Right ventricle myocardium superior (tissue), 1 donor: ENCODE measurements around the gene SNX18. TPM values are rescaled to one million over a fixed set of nuclear protein-coding genes. Genes with fewer than 3 reads are reported as not detected.
"Not testable (repeated sequence)": the region's sequence is repeated elsewhere in the genome, so short reads cannot be mapped to it uniquely, and the experiment has no call there.

Experiments
- ATAC-seq: fragments of 200-7000 bp; cut with Tn5 transposase; one replicate; pipeline ENCODE4 v1.9.1; 2020; ENCODE audit warnings: mild to moderate bottlenecking; ENCODE audit not compliant: poor library complexity
- DNase-seq: peaks from one replicate; pipeline ENCODE4 v3.0.0-alpha.2; 2020
- intact Hi-C: fragments of 100-400 bp; cut with DNase I; formaldehyde crosslinking; loops from one replicate; pipeline ENCODE4 v1.11.2; 2022
- total RNA-seq: library from RNA; stranded (reverse); fragmentation: NEBNext Ultra II Directional; extraction: Animal tissue kit (Norgen Biotek cat#: 25700); gene quantifications from one replicate; pipeline ENCODE4 v1.2.1, GENCODE V29; 2021
- donor health status: DM: no; HTN: yes; CAD: no; lungs with severe emphysema.

The SNX18 gene
- total RNA-seq, 1 donor from 2014 or later, result 24.9 TPM

- no peak for ATAC-seq
- intact Hi-C loops, result no loop called here
- DNase-seq, result no peak
These were observed 17.7 kb downstream of the SNX18 start for GRCh38 chr5:54535149-54535844.

- ATAC-seq, intact Hi-C loops, DNase-seq: not testable (repeated sequence)
These were observed 18.8 kb downstream of the SNX18 start for GRCh38 chr5:54536375-54536774.

DNA sequence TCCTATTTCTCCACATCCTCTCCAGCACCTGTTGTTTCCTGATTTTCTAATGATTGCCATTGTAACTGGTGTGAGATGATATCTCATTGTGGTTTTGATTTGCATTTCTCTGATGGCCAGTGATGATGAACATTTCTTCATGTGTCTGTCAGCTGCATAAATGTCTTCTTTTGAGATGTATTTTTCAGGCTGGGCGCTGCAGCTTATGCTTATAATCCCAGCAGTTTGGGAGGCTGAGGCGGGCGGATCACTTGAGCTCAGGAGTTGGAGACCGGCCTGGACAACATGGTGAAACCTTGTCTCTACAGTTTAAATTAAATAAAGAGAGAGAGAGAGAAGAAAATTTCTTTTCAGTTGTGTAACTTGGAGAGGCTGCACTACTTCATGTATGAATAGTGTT lies 19.3 kb downstream of the SNX18 start:
- DNase-seq, intact Hi-C loops, ATAC-seq: not testable (repeated sequence)

GRCh38 chr5:54537725-54538124 lies 20.2 kb downstream of the SNX18 start:
- ATAC-seq, result peak; percentile 18
- intact Hi-C loops, result no loop called here
- no peak for DNase-seq

DNA sequence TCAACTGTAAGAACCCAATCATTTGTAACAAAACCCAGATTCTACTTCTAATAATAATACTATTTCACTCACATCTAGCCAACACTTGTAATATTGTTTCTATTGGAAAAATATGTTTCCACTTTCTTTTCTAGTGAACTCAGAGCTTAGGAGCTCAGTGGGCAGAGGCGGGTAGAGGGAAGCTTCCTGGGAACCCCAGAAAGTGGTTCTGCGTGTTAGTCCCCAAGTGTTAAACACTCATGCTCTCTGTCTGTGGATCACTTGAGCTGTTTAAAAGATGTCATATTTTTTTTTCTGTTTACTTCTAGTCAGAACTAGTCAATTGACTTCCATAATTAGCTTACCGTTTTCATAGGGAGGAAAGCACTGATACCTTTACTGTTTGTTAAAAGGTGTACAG lies 20.6 kb downstream of the SNX18 start:
- intact Hi-C loops, result no loop called here
- no peak for ATAC-seq
- DNase-seq, result no peak

GRCh38 chr5:54539001-54539400 lies 21.4 kb downstream of the SNX18 start:
- no peak for ATAC-seq
- intact Hi-C loops, result no loop called here

DNA sequence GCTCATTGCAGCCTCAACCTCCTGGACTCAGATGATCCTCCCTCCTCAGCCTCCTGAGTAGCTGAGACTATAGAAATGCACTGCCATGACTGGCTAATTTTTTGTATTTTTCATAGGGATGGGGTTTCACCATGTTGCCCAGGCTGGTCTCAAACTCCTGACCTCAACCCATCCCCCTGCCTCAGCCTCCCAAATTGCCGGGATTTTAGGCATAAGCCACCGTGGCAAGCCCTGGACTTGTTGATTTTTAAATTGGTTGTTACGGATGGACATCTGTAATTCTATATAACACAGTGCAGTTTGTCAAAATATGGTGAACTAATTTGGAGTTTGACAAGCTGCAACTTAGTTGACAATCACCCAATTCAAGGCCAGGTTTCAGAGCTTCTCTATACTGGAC lies 22.7 kb downstream of the SNX18 start:
- no peak for DNase-seq
- no peak for ATAC-seq
- intact Hi-C loops, result no loop called here

More at GRCh38 chr5:54539001-54539400, 21.4 kb downstream of the SNX18 start:
- DNase-seq, result no peak

DNA sequence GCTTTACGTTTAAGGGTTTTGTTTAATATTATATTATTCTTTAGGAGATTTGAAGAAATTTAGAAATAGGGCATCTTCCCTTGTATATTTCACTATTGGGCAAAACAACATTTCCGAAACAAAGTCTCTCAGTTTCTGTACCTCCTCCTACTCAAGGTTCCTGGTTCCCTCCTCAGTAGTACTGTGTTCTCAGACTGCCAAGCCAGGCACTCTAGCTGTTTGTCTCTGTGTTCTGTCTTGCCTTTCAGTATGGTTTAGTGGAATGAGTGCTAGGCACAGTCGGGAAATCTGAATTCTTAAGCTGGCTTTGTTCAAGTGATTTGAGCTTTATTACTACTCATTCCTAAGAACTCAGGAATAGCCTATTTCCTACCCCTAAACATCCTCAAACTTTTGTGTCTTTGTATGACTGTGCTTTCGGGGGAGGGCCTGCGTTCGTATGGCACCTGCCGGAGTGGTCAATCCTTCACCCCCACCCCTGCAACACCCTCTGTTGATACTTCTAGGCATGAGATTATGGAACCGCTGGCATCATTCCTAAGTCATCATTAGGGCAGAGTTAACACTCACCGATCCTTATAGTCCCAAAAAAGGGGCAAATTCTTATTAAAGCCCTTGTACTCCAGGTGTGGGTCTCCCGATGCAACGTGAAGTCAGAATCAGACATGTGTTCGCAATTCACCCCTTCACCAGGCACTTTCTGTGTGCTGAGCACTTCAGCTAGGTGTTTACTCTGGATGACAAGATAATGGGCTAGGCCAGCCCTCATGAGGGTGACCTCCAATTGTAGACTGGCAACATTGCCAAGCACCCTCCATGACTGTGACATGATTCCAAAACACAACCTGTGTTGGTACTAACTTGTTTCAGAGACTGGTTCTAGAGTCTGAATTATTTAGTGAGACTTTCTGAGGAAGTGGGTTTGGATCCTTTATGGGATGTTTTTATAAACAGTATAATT lies 24.5 kb downstream of the SNX18 start:
- DNase-seq (no peak), ATAC-seq (peak; percentile 77)
- intact Hi-C loops, result no loop called here

DNA sequence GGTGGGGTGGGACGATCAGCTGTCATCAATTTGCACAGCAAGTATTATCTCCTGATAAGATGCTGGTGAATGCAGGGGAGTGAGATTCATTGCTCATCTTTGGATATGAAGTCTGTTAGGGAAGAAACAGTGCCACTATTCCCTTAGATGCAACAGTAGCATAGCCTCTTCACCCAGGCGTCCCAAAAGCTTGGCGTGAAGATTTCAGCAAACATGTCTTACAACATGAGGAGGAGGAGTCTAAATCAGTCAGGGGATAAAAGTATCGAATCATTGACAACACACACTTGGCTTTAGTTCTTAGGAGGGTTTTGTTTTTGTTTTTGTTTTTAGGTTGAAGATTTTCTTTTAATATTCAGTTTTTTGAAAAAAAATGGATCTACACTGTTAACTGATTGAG lies 26.5 kb downstream of the SNX18 start:
- ATAC-seq (no peak), DNase-seq (no peak)
- intact Hi-C loops, result no loop called here

- DNase-seq, result no peak
- intact Hi-C loops, result no loop called here
- no peak for ATAC-seq
These were observed 28.2 kb downstream of the SNX18 start for GRCh38 chr5:54545796-54546195.

GRCh38 chr5:54547711-54548250 lies 30.2 kb downstream of the SNX18 start:
- ATAC-seq (peak; percentile 91), DNase-seq (peak; percentile 51)
- intact Hi-C loops, result no loop called here

- no peak for DNase-seq
- intact Hi-C loops, result no loop called here
- ATAC-seq, result no peak
These were observed 31.0 kb downstream of the SNX18 start for GRCh38 chr5:54548565-54548964.

GRCh38 chr5:54551292-54551691 lies 33.7 kb downstream of the SNX18 start:
- no peak for DNase-seq
- ATAC-seq, result no peak
- intact Hi-C loops, result no loop called here

DNA sequence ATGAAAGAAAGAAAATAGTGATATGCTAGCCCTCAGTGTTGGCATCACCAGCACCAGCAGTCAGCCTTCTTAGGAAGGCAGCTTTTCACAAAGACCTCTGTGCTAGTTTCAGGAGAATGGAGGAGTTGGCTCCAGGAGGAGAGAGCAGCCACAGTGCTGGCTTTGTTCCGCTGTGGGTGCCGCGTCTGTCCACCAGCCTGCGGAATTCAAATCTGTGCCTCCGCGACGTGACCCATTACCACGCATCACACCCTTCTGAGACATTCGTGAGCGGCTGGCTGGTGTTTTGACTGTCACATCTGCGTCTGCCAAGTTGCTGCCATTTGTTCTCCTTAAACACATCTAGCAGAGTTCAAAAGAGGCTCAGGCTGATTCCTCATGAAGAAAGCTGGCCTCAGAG lies 34.4 kb downstream of the SNX18 start:
- ATAC-seq (no peak), DNase-seq (no peak)
- intact Hi-C loops, result no loop called here

DNA sequence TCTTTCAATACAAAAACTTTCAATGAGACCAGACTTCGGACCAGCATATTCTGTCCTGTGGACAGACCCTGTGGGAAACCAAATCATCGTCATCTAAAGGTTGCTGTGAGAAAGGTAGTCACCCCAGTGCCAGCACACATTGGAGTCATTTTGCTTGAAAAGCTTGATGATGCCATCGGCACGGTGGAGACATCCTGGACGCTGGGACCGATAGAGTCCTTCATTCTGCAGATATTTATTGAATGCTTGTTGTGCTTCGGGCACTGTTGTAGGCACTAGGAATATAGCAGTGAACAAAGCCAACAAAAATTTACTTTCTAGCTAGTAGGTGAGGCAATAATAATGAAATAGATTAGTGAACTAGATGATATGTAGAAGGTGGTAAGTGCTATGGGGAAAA lies 34.9 kb downstream of the SNX18 start:
- ATAC-seq, result no peak
- intact Hi-C loops, result no loop called here
- DNase-seq, result no peak

GRCh38 chr5:54553659-54554207 lies 36.2 kb downstream of the SNX18 start:
- no peak for ATAC-seq
- DNase-seq, result no peak
- intact Hi-C loops, result no loop called here

DNA sequence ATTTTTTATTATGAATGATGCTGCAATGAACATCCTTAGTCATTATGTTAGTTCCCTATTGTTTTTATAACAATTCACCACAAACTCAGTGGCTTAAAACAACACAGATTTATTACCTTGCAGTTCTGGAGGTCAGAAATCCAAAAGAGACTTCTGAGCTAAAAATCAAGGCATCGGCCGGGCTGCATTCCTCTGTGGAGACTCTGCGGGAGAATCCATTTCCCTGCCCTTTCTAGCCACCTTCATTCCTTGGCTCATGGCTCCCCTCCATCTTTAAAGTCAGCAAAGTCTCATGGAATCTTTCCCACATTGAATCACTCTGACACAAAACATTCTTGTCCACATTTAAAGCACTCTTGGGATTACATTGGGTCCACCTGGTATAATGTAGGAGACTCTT lies 38.6 kb downstream of the SNX18 start:
- DNase-seq (no peak), ATAC-seq (no peak)
- intact Hi-C loops, result no loop called here

DNA sequence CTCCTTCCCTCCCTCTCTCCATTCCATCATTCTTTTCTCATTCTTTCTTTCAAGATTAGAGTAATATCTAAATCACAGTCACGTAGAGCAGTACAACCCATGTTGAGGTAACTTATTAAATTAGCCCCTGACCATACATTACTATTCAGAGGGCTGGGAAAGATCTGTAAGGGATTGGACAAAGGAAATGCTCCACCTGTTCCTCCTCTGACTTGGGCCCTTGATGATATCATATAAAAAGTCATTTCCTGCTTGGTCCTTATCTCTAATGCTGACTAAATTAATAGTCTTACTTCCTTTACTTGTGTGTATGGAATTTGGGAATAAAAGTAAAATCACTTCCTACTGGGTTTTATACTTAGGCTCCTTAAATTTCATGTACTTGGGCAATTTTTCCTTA lies 40.8 kb downstream of the SNX18 start:
- no peak for ATAC-seq
- DNase-seq, result no peak
- intact Hi-C loops, result no loop called here

DNA sequence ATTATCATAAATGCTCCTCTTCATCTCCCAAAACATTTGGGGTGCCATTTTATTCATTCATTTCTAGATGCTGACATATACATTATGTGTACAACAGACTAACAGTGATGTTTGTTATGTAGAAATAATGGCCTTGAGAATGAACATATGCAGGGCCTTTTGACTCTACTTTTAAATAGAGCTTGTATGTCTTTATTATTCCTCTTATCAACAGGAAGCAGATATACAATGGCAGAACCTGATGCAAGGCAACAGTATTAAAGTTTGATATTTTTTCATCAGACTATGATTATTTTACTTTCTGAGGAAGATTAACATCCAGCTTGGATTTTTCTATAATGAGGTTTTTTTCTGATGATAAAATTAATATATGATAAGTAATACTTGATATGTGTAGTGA lies 44.1 kb downstream of the SNX18 start:
- intact Hi-C loops, result no loop called here
- DNase-seq (no peak), ATAC-seq (no peak)
